ENCODE results near the gene MSANTD4.
"Not testable (repeated sequence)": the region's sequence is repeated elsewhere in the genome, so short reads cannot be mapped to it uniquely, and the experiment has no call there.

MSANTD4 gene

DNA sequence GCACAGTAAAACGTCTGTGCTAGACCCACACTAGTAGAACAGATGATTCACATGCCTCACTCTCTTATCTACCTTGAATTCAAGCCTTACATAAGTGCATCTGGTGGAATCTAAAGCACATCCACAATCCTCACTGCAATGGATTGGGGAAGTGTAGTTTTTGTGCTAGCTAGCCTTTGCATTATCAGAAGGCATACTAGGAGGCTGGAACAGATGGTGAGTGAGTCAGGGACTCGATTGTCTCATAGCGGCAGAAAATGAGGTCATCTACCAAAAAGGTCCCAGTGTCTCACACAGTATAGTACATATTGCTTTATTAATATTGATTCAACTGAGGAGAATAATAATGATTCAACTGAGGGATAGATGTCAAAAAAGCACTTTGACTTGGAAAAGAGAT lies 9.3 kb downstream of the MSANTD4 start:
- no peak for FAIRE-seq

DNA sequence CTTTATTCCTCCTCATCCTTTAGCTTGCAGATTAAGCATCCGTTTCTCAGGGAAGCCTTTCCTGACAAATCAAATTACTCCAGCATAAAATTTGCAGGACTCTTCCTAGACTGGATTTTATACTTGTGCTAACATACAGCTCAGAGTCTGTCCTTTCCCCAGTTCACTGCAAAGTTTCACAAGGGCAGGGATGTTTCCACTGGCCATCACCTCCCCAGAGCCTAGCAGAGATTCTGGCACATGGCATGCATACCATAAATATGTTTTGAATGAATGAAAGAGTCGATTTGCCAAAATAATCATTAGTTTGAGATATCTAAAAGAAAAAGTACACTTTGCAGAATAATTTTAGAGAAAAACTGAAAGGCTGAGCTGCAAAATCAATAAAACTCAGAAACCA lies 10.6 kb downstream of the MSANTD4 start:
- no peak for FAIRE-seq

GRCh38 chr11:106003094-106003493 lies 18.9 kb downstream of the MSANTD4 start:
- FAIRE-seq, result not testable (repeated sequence)

GRCh38 chr11:106001304-106002012 lies 20.6 kb downstream of the MSANTD4 start:
- FAIRE-seq, result no peak

- FAIRE-seq, result no peak
Measured at GRCh38 chr11:105991888-105992287, 30.2 kb downstream of the MSANTD4 start.

- FAIRE-seq, result no peak
Measured at GRCh38 chr11:105989124-105989523, 32.9 kb downstream of the MSANTD4 start.

- no peak for FAIRE-seq
Measured at GRCh38 chr11:105988197-105988596, 33.8 kb downstream of the MSANTD4 start.

DNA sequence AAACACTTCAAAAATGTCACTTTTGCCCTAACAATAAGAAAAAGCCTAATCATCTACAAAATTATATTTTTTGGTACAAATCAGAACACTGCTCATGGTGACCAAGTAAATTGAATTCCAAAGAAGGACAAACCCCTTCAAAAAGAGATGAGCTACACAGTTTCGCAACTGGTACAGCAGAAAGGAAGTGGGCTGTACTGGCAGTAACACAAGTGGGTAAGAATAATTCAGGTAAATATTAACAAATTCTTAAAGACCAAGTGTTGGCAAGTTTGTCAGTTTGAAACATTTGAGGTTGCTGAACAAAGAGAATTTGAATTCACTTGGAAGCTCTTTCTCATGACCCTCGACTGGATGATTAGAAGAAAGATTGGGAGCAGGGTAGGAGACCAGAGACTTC lies 35.5 kb downstream of the MSANTD4 start:
- no peak for FAIRE-seq

GRCh38 chr11:105979997-105980703 lies 41.9 kb downstream of the MSANTD4 start:
- FAIRE-seq, result no peak

DNA sequence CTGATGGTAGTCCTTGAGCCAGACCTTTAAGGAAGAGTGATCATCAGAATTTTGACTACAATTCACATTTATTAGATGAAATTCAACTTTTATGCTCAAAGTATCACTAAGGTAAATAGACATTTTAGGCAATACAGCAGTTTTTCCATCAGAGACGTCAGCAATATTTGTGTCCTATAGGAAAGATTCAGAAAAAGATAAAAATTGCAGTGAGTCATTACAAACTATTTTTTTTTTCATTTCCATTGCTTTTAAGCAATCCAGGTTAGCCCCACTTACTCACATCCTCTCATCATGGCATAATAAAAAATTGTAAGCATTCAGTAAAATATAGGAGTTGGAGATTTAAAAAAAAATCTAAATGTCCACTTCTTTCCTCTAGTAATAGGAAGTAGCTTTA lies 46.9 kb downstream of the MSANTD4 start:
- no peak for FAIRE-seq

- no peak for FAIRE-seq
Measured at GRCh38 chr11:105969756-105970155, 52.3 kb downstream of the MSANTD4 start.

- no peak for FAIRE-seq
Measured at GRCh38 chr11:105968021-105968697, 53.9 kb downstream of the MSANTD4 start.

DNA sequence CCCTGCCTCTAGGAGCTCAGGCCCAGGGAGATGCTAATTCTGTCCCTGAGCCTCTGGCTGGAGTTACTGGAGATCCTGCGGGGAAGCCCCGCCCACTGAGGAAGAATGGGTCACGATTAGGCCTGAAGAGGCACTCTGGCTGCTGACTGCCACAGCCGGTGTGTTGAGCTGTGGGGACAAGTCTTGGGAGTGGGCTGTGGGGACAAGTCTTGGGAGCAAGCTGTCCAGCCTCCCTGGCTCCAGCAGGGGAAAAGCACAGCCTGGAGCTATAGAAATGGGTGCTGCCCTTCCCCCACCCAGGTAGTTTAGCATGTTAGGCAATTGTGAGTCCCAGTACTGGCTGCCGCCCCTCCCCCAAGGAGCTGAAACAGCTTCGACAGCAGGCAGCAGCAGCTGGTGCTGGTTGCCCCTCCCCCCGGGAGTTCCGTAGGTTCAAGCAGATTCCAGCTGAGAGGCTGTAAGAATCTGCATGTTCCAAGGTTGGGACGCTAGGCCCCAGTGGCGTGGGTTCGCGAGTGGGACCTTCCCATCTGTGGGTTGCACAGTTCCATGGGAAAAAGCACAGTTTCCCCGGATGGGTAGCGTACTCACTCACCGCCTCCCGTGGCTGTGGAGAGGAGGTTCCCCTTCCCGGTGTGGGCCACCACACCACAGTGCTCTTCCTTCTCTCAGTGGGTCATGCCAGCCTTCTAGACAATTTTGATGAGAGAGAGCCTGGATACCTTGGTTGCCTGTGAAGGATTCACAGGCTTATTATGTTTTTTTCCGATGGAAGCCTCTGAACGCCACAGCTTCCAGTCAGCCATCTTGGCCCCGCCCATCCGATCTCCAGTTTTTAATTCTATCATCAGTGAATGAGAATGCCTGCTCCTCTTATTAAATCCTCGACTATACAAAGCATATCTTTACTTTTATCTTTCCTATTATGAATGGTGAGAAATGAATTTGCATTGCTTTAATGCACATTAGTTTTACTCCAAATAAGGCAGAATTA lies 61.5 kb downstream of the MSANTD4 start:
- no peak for FAIRE-seq
